H1 (cell line): ENCODE data around the gene ATP9B. TPM values are rescaled to one million over a fixed set of nuclear protein-coding genes. Genes with fewer than 3 reads are reported as not detected.

Source experiments
- CTCF ChIA-PET: fragments of 300-600 bp; sonication (Branson Sonifier 250); formaldehyde crosslinking; loops from one replicate; lab custom pipeline; 2021; ENCODE audit not compliant: partially characterized antibody; lab: Charles Lee
- POLR2A ChIA-PET: fragments of 300-600 bp; sonication (Branson Sonifier 250); formaldehyde crosslinking; loops from one replicate; lab custom pipeline; 2021; ENCODE audit warnings: inconsistent platforms; ENCODE audit not compliant: partially characterized antibody; lab: Charles Lee
- DNase-seq, 2 experiments: peaks; one replicate each; pipeline versions ENCODE4 v3.0.0 to v3.0.0-alpha.2; 2010 to 2022; ENCODE audit warnings: low spot score in 2 of 2, low read depth in 1 of 2, mixed read lengths in 1 of 2
- FAIRE-seq: peaks from 2 replicates; lab custom pipeline; 2011; peaks lifted over from hg19 to GRCh38; lab: Jason Lieb, UNC
- H2AFZ ChIP-seq: 2 replicates; pipeline ENCODE4 v1.8.1; 2012; ENCODE audit warnings: low read length, inconsistent platforms
- H2AK5ac ChIP-seq: 2 replicates; pipeline ENCODE4 v1.6.1; 2013; ENCODE audit warnings: low read depth, low read length
- H2BK120ac ChIP-seq: replicated peaks from 2 replicates; pipeline ENCODE3; 2013; ENCODE audit warnings: low read depth, low read length, inconsistent platforms
- H2BK12ac ChIP-seq: 2 replicates; pipeline ENCODE4 v1.6.1; 2013; ENCODE audit warnings: low read depth, low read length
- H2BK15ac ChIP-seq: 2 replicates; pipeline ENCODE4 v1.6.1; 2013; ENCODE audit warnings: low read length
- H2BK20ac ChIP-seq: 2 replicates; pipeline ENCODE4 v1.6.1; 2013; ENCODE audit warnings: low read length
- H2BK5ac ChIP-seq: 2 replicates; pipeline ENCODE4 v1.6.1; 2013; ENCODE audit warnings: low read depth, low read length
- H3K14ac ChIP-seq: 2 replicates; pipeline ENCODE4 v1.6.1; 2013; ENCODE audit warnings: inconsistent platforms; ENCODE audit not compliant: insufficient read length
- H3K18ac ChIP-seq: 2 replicates; pipeline ENCODE4 v1.6.1; 2013; ENCODE audit warnings: low read length; ENCODE audit errors: extremely low read depth
- H3K23ac ChIP-seq: 2 replicates; pipeline ENCODE4 v1.6.1; 2013; ENCODE audit warnings: inconsistent platforms; ENCODE audit not compliant: insufficient read length
- H3K23me2 ChIP-seq: 2 replicates; pipeline ENCODE4 v1.6.1; 2013; ENCODE audit warnings: low read depth, low read length
- H3K27ac ChIP-seq: 2 replicates; pipeline ENCODE4 v1.6.1; 2011; ENCODE audit warnings: low read depth, low read length, inconsistent platforms
- H3K27me3 ChIP-seq, 4 experiments: replicated peaks in 1 of 4; 1 replicate in 1 of 4; 2 replicates in 3 of 4; pipeline versions ENCODE4 v1.6.1 to v1.8.1; 2011 to 2013; ENCODE audit warnings: low read length in 3 of 4, mild to moderate bottlenecking in 3 of 4, inconsistent platforms in 2 of 4, mixed read lengths in 2 of 4, moderate library complexity in 1 of 4; ENCODE audit not compliant: control insufficient read depth in 3 of 4, insufficient read depth in 3 of 4; ENCODE audit errors: extremely low read depth in 1 of 4
- H3K36me3 ChIP-seq, 4 experiments: 2 replicates each; pipeline versions ENCODE4 v1.6.1 to v1.8.1; 2011 to 2013; ENCODE audit warnings: mild to moderate bottlenecking in 4 of 4, low read length in 3 of 4, moderate library complexity in 2 of 4, control low read depth in 1 of 4, inconsistent platforms in 1 of 4; ENCODE audit not compliant: insufficient read depth in 4 of 4, control insufficient read depth in 2 of 4
- H3K4ac ChIP-seq: replicated peaks from 2 replicates; pipeline ENCODE3; 2013; ENCODE audit warnings: low read length, low read depth, mixed read lengths, inconsistent platforms; ENCODE audit not compliant: insufficient read length
- H3K4me1 ChIP-seq, 4 experiments: replicated peaks in 1 of 4; 1 replicate in 1 of 4; 2 replicates in 3 of 4; pipeline versions ENCODE4 v1.6.1 to v1.8.1; 2011 to 2013; ENCODE audit warnings: low read length in 3 of 4, inconsistent platforms in 2 of 4, mixed read lengths in 1 of 4; ENCODE audit not compliant: insufficient read depth in 4 of 4, control insufficient read depth in 3 of 4
- H3K4me2 ChIP-seq, 2 experiments: 2 replicates each; pipeline versions ENCODE4 v1.6.1 to v1.8.1; 2011 to 2013; ENCODE audit warnings: low read depth in 2 of 2, low read length in 2 of 2, control low read depth in 1 of 2, inconsistent platforms in 1 of 2, mild to moderate bottlenecking in 1 of 2; ENCODE audit not compliant: insufficient read depth in 1 of 2
- H3K4me3 ChIP-seq, 4 experiments: fragments of 200-600, 300-600 bp in 1 of 4; sonication (generic), shearing (Covaris generic), sonication (Bioruptor Twin) in 1 of 4; 2 replicates each; pipeline versions ENCODE4 v1.5.1 to v1.8.1; 2011 to 2016; ENCODE audit warnings: low read length in 4 of 4, low read depth in 3 of 4, control low read depth in 2 of 4, inconsistent platforms in 2 of 4, mild to moderate bottlenecking in 2 of 4, mixed read lengths in 1 of 4, moderate library complexity in 1 of 4; ENCODE audit not compliant: insufficient read depth in 2 of 4; ENCODE audit errors: extremely low read depth in 1 of 4
- H3K56ac ChIP-seq: replicated peaks from 2 replicates; pipeline ENCODE3; 2013; ENCODE audit warnings: low read depth, mild to moderate bottlenecking, mixed read lengths, low read length, inconsistent platforms; ENCODE audit not compliant: insufficient read length
- H3K79me1 ChIP-seq: 2 replicates; pipeline ENCODE4 v1.6.1; 2013; ENCODE audit warnings: low read depth, low read length, control low read depth
- H3K79me2 ChIP-seq, 2 experiments: 2 replicates each; pipeline versions ENCODE4 v1.6.1 to v1.8.1; 2012 to 2013; ENCODE audit warnings: low read length in 2 of 2, mild to moderate bottlenecking in 2 of 2, inconsistent platforms in 1 of 2; ENCODE audit not compliant: insufficient read depth in 2 of 2, control insufficient read depth in 1 of 2
- H3K9ac ChIP-seq, 4 experiments: replicated peaks in 1 of 4; 1 replicate in 1 of 4; 2 replicates in 3 of 4; pipeline versions ENCODE4 v1.6.1 to v1.8.1; 2011 to 2013; ENCODE audit warnings: low read depth in 3 of 4, low read length in 3 of 4, control low read depth in 2 of 4, mild to moderate bottlenecking in 2 of 4, moderate library complexity in 2 of 4, inconsistent platforms in 1 of 4; ENCODE audit errors: extremely low read depth in 1 of 4
- H3K9me3 ChIP-seq, 2 experiments: 2 replicates each; pipeline versions ENCODE4 v1.6.1 to v1.8.1; 2012 to 2013; ENCODE audit warnings: mild to moderate bottlenecking in 2 of 2, moderate library complexity in 2 of 2, control low read depth in 1 of 2, inconsistent platforms in 1 of 2, low read depth in 1 of 2, low read length in 1 of 2, mixed read lengths in 1 of 2; ENCODE audit not compliant: insufficient read depth in 2 of 2
- H4K20me1 ChIP-seq, 2 experiments: replicated peaks in 1 of 2; 2 replicates each; pipeline versions ENCODE3 to v1.8.1; 2011 to 2013; ENCODE audit warnings: inconsistent platforms in 2 of 2, low read length in 2 of 2, mild to moderate bottlenecking in 1 of 2; ENCODE audit not compliant: insufficient read depth in 2 of 2, control insufficient read depth in 1 of 2
- H4K5ac ChIP-seq: 2 replicates; pipeline ENCODE4 v1.6.1; 2013; ENCODE audit warnings: low read length, low read depth, mixed read lengths, inconsistent platforms; ENCODE audit not compliant: insufficient read length
- H4K8ac ChIP-seq: 2 replicates; pipeline ENCODE4 v1.8.0; 2013; ENCODE audit warnings: mild to moderate bottlenecking, moderate library complexity, low read length, inconsistent platforms; ENCODE audit not compliant: insufficient read depth; ENCODE audit errors: extremely low read depth
- H4K91ac ChIP-seq: replicated peaks from 2 replicates; pipeline ENCODE3; 2013; ENCODE audit warnings: low read length, mixed read lengths, inconsistent platforms; ENCODE audit not compliant: insufficient read length
- POLR2A ChIP-seq, 2 experiments: IDR thresholded peaks; 1 replicate in 1 of 2; 2 replicates in 1 of 2; pipeline ENCODE4 v1.6.1; 2011; ENCODE audit warnings: low read depth in 2 of 2, low read length in 2 of 2, mild to moderate bottlenecking in 2 of 2; ENCODE audit errors: control extremely low read depth in 1 of 2
- WGBS, 2 experiments: shearing (Covaris generic) in 1 of 2; methylation state at CpG; one replicate each; pipeline versions ENCODE4 v1.1.6 to v1.1.7; 2013 to 2015; ENCODE audit warnings: low lambda C conversion rate in 2 of 2, mixed read lengths in 2 of 2, inconsistent platforms in 1 of 2, low coverage in 1 of 2, missing lambda C conversion rate in 1 of 2; ENCODE audit not compliant: insufficient replicate concordance in 2 of 2, insufficient coverage in 1 of 2, insufficient read length in 1 of 2; ENCODE audit errors: extremely low coverage in 1 of 2, missing lambda C conversion rate in 1 of 2; 5-methylcytosine and 5-hydroxymethylcytosine counted together
- polyA plus RNA-seq, 7 experiments: library from polyadenylated mRNA; depleted of rRNA in 3 of 7; stranded (reverse) in 5 of 7; unstranded in 2 of 7; fragments of >200 nt in 5 of 7; fragments of 200-250 nt in 2 of 7; gene quantifications; 1 replicate in 5 of 7; 2 replicates in 1 of 7; 4 replicates in 1 of 7; pipeline versions ENCODE4 v1.2.1 to v1.2.3, GENCODE V29; 2011 to 2013; ENCODE audit warnings: missing spikeins in 2 of 7, mixed read lengths in 2 of 7
- total RNA-seq: library from RNA; stranded (reverse); fragmentation: NEBNext Ultra II Directional; extraction: Animal tissue kit (Norgen Biotek cat#: 25700); gene quantifications from 2 replicates; pipeline ENCODE4 v1.2.1, GENCODE V29; 2021

Gene ATP9B
- total and polyA plus RNA-seq, 2 of the 8 experiments (the other 6 are each of a cell fraction or from before 2014, with no cell fraction given): 15.1 to 21.7 TPM

DNA sequence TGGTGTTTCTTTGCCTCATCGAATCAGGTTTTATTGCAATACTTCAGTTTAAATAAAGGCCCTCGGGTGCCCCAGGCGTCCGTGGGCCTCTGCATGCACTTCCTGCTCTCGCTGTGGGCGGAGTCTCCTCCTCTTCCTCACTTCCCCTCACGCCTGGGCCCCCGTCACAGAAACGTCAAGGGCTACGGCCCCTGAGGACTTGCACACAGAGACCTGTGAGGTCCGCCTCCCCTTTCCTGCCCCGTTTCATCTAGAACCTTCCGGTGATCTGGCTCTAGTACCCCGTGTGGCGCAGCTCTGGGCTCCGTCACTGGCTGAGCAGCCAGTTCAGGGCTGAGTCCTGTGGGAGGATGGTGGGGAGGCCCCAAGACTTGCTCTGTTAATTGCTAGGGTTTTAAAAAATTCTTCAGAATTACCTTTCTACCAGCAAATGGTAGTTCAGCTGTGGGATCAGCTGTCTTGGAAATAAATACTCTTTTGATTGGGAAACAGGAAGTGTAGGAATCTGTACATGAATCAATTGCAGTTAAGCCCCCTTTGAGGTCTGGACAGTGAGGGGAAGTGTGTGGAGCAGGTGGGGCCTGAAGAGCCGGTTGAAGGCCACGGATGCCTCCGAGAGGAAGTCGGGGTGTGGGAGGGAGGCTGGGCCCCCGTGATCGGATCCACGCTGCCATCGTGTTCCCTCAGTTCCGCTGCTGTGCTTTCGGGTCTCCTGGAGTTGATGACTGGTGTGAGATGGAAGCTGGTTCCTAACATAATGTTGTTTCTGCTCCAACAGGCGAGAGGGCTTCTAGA, 336.8 kb downstream of the ATP9B start:
- no peak overlapping the region for H2BK5ac ChIP-seq
- H3K36me3 ChIP-seq: peaks cover 0 to 3% (median 0%) of the 10 kb centered on the region in 4 experiments; a peak in 1 of 8 replicates
- POLR2A ChIA-PET: no interaction called here
- no peak overlapping the region for H3K18ac ChIP-seq
- no peak overlapping the region for H2BK20ac ChIP-seq
- no peaks in the 10 kb centered on the region for H3K79me2 ChIP-seq
- H3K4ac ChIP-seq: no peak overlapping the region
- H3K23ac ChIP-seq: no peak overlapping the region
- no peak overlapping the region for H2BK120ac ChIP-seq
- no peak overlapping the region for H2BK12ac ChIP-seq
- no peak overlapping the region for H4K8ac ChIP-seq
- DNase-seq (no peak), FAIRE-seq (no peak)
- TF ChIP-seq POLR2A (IDR thresholded peaks at IDR 0.05; ENCODE audit: control extremely low read depth in 1 of 2, low read depth in 2 of 2, low read length in 2 of 2): no peak
- no peak overlapping the region for H3K56ac ChIP-seq
- no peak overlapping the region for H2AK5ac ChIP-seq
- no peak overlapping the region for H3K4me2 ChIP-seq
- WGBS, 2 experiments: 93% methylated on average over 27 of the region's 27 CpGs; no CpG with 5 or more reads in 1 of the 2 experiments
- no peaks in the 10 kb centered on the region for H3K79me1 ChIP-seq
- peaks cover 0 to 2% (median 0%) of the 10 kb centered on the region in 4 experiments; a peak in 2 of 7 replicates for H3K4me1 ChIP-seq
- peaks cover 0 to 2% (median 0%) of the 10 kb centered on the region in 4 experiments; a peak in 3 of 7 replicates for H3K27me3 ChIP-seq
- CTCF ChIA-PET: interaction anchor here (0.6 to 2.7 kb wide), 5 partner anchors 21 to 1139 kb away, joined by 3 to 9 read pairs (median 5); no protein-coding TSS in a partner anchor
- no peak overlapping the region for H4K5ac ChIP-seq
- no peak overlapping the region for H3K27ac ChIP-seq
- peaks cover 10% of the 10 kb centered on the region; the same call in 1 of the 2 replicates for H3K23me2 ChIP-seq
- H3K14ac ChIP-seq: no peak overlapping the region
- no peak overlapping the region for H3K4me3 ChIP-seq
- no peaks in the 10 kb centered on the region; a peak in 1 of 4 replicates for H3K9me3 ChIP-seq
- H3K9ac ChIP-seq: no peak overlapping the region
- no peak overlapping the region for H2BK15ac ChIP-seq
- no peak overlapping the region for H4K91ac ChIP-seq
- peaks cover 0 to 5% of the 10 kb centered on the region in 2 experiments for H4K20me1 ChIP-seq
- H2AFZ ChIP-seq: no peak overlapping the region
